Suprapubic skin (tissue), 3 donors: ENCODE results near the gene MYRFL.

Source experiments
- CTCF ChIP-seq, 2 donors: fragments of 200-600 bp in 1 of 2; fragments of 450-650 bp in 1 of 2; sonication (generic) in 1 of 2; IDR thresholded peaks; one replicate each; pipeline ENCODE4 v1.5.1; 2016 to 2019; ENCODE audit warnings: antibody characterized with exemption in 2 of 2, mild to moderate bottlenecking in 1 of 2, moderate library complexity in 1 of 2
- POLR2A ChIP-seq, 2 donors: fragments of 450-650 bp; IDR thresholded peaks; one replicate each; pipeline ENCODE4 v1.6.1; 2017; ENCODE audit warnings: antibody characterized with exemption in 2 of 2, mild to moderate bottlenecking in 2 of 2, moderate library complexity in 2 of 2

GRCh38 chr12:69834576-69834975, 9.5 kb downstream of the MYRFL start:
- no peak for TF ChIP-seq CTCF (IDR thresholded peaks at IDR 0.05)
- no peak for TF ChIP-seq POLR2A (IDR thresholded peaks at IDR 0.05)
